Measurements from ENCODE around the gene GIT2.
A peak's percentile ranks its signal among the peaks of the same experiment; 100 is the strongest.
"Not testable (repeated sequence)": the region's sequence is repeated elsewhere in the genome, so short reads cannot be mapped to it uniquely, and the experiment has no call there.

The GIT2 gene

GRCh38 chr12:109944561-109945359 lies 51.4 kb downstream of the GIT2 start:
- DNase-seq: no peak

GRCh38 chr12:109943811-109944210 lies 52.4 kb downstream of the GIT2 start:
- DNase-seq: no peak

- DNase-seq: no peak
These were observed 55.7 kb downstream of the GIT2 start for GRCh38 chr12:109940339-109940923.

- DNase-seq: no peak
These were observed 56.7 kb downstream of the GIT2 start for GRCh38 chr12:109939504-109939903.

- no peak for DNase-seq
These were observed 57.2 kb downstream of the GIT2 start for GRCh38 chr12:109938947-109939346.

GRCh38 chr12:109937371-109937770 lies 58.8 kb downstream of the GIT2 start:
- DNase-seq: no peak

- DNase-seq: no peak
These were observed 62.1 kb downstream of the GIT2 start for GRCh38 chr12:109934026-109934425.

- no peak for DNase-seq
These were observed 63.2 kb downstream of the GIT2 start for GRCh38 chr12:109932878-109933503.

GRCh38 chr12:109931143-109931542 lies 65.0 kb downstream of the GIT2 start:
- DNase-seq: no peak

GRCh38 chr12:109930028-109930800 lies 66.0 kb downstream of the GIT2 start:
- no peak for DNase-seq

GRCh38 chr12:109929326-109929725 lies 66.8 kb downstream of the GIT2 start:
- DNase-seq: not testable (repeated sequence)

GRCh38 chr12:109928058-109928656 lies 68.0 kb downstream of the GIT2 start:
- no peak for DNase-seq

GRCh38 chr12:109927622-109928021 lies 68.5 kb downstream of the GIT2 start:
- peak; percentile 38 to 54 for DNase-seq

- no peak for DNase-seq
These were observed 69.5 kb downstream of the GIT2 start for GRCh38 chr12:109926488-109927210.

GRCh38 chr12:109926016-109926415 lies 70.2 kb downstream of the GIT2 start:
- no peak for DNase-seq

GRCh38 chr12:109925185-109925840 lies 70.9 kb downstream of the GIT2 start:
- DNase-seq: no peak

- no peak for DNase-seq
These were observed 72.5 kb downstream of the GIT2 start for GRCh38 chr12:109923481-109924245.

GRCh38 chr12:109923038-109923437 lies 73.1 kb downstream of the GIT2 start:
- no peak for DNase-seq

- no peak for DNase-seq
These were observed 74.2 kb downstream of the GIT2 start for GRCh38 chr12:109921982-109922381.

GRCh38 chr12:109920261-109920780 lies 75.8 kb downstream of the GIT2 start:
- no peak for DNase-seq

GRCh38 chr12:109919456-109919855 lies 76.7 kb downstream of the GIT2 start:
- no peak for DNase-seq

All from SHP77 (cell line).